Smooth muscle cell (in vitro differentiated cells): Measurements from ENCODE around the gene WDFY2. TPM values are rescaled to one million over a fixed set of nuclear protein-coding genes. Genes with fewer than 3 reads are reported as not detected.

Experiments
- DNase-seq: peaks from one replicate; lab custom pipeline; 2025; ENCODE audit not compliant: unreplicated experiment; lab: John Stamatoyannopoulos, UW
- H2AFZ ChIP-seq: fragments of 200-600 bp; sonication (generic); 2 replicates; pipeline ENCODE4 v1.6.0; 2016; ENCODE audit warnings: antibody characterized with exemption, low read depth, mild to moderate bottlenecking
- H3F3A ChIP-seq: fragments of 200-600 bp; sonication (generic); 2 replicates; pipeline ENCODE4 v1.6.0; 2017; ENCODE audit warnings: antibody characterized with exemption, low read depth
- H3K27ac ChIP-seq: fragments of 200-600 bp; sonication (generic); 2 replicates; pipeline ENCODE4 v1.5.1; 2016; ENCODE audit warnings: low read depth, mild to moderate bottlenecking
- H3K27me3 ChIP-seq: fragments of 200-600 bp; sonication (generic); 2 replicates; pipeline ENCODE4 v1.6.1; 2016; ENCODE audit warnings: low read depth, mild to moderate bottlenecking
- H3K36me3 ChIP-seq: fragments of 200-600 bp; sonication (generic); 2 replicates; pipeline ENCODE4 v1.5.1; 2016; ENCODE audit warnings: low read depth
- H3K4me1 ChIP-seq: fragments of 200-600 bp; sonication (generic); 2 replicates; pipeline ENCODE4 v1.5.1; 2016; ENCODE audit warnings: low read depth
- H3K4me2 ChIP-seq: fragments of 200-600 bp; sonication (generic); 2 replicates; pipeline ENCODE4 v1.6.0; 2016; ENCODE audit warnings: mild to moderate bottlenecking
- H3K4me3 ChIP-seq: fragments of 200-600 bp; sonication (generic); 2 replicates; pipeline ENCODE4 v1.5.1; 2016; ENCODE audit warnings: mild to moderate bottlenecking
- H3K79me2 ChIP-seq: fragments of 200-600 bp; sonication (generic); 2 replicates; pipeline ENCODE4 v1.6.0; 2016; ENCODE audit warnings: low read depth, mild to moderate bottlenecking
- H3K9ac ChIP-seq: fragments of 200-600 bp; sonication (generic); 2 replicates; pipeline ENCODE4 v1.6.0; 2016; ENCODE audit warnings: low read depth
- H3K9me3 ChIP-seq: fragments of 200-600 bp; sonication (generic); replicated peaks from 2 replicates; pipeline ENCODE4 v1.5.1; 2016; ENCODE audit warnings: low read depth
- H4K20me1 ChIP-seq: fragments of 200-600 bp; sonication (generic); 2 replicates; pipeline ENCODE4 v1.6.0; 2016; ENCODE audit warnings: low read depth
- WGBS: methylation state at CpG from one replicate; pipeline ENCODE4 v1.1.7; 2016; ENCODE audit warnings: low lambda C conversion rate; 5-methylcytosine and 5-hydroxymethylcytosine counted together
- polyA plus RNA-seq: library from polyadenylated mRNA; unstranded; fragments of >200 nt; fragmentation: Nextera tagmentation; extraction: Ambion mirVana; gene quantifications from 2 replicates; pipeline ENCODE4 v1.2.1, GENCODE V29; 2016
- total RNA-seq: library from RNA; depleted of rRNA; stranded (reverse); fragments of >200 nt; gene quantifications from 2 replicates; pipeline ENCODE4 v1.2.3, GENCODE V29; 2014
- TF ChIP-seq, protein P1 (sequence below): fragments of 200-600 bp; sonication (generic); IDR thresholded peaks from 2 replicates; pipeline ENCODE4 v1.5.1; 2017; ENCODE audit warnings: borderline replicate concordance, mild to moderate bottlenecking, antibody characterized with exemption; ENCODE audit not compliant: insufficient read depth, poor library complexity, severe bottlenecking

Gene WDFY2
- total and polyA plus RNA-seq, 2 experiments from 2014 or later: 6.6 to 13.7 TPM

DNA sequence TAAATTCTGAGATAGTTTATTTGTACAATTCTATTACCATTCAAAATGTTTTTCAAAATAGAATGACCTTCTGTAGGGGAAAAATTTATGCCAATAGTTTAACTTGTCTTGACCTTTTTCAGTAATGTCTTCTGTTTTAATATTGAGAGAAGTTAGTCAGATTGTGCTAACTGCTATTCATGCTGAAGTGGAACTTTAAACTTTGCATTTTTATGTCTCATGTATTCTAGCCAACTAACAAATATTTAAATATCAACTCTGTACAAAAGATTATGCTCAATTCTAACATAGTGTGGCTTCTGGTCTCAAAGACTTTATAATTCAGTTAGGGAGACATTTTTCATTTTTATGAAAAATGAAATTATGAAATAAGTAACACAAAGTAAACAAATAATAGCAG is 94.2 kb downstream of the WDFY2 start:
- Histone ChIP-seq H3K9me3 (no peaks in the 10 kb centered on the region), H3K4me3 (no peak overlapping the region), H3F3A (no peaks in the 10 kb centered on the region), H3K27me3 (no peaks in the 10 kb centered on the region), H3K36me3 (no peaks in the 10 kb centered on the region), H3K4me2 (no peak overlapping the region), H4K20me1 (no peaks in the 10 kb centered on the region), H3K9ac (no peak overlapping the region), H3K79me2 (peaks cover 6% of the 10 kb centered on the region), H3K4me1 (no peaks in the 10 kb centered on the region), H3K27ac (no peak overlapping the region), H2AFZ (no peak overlapping the region)
- no peak for DNase-seq
- TF ChIP-seq, protein P1, sequence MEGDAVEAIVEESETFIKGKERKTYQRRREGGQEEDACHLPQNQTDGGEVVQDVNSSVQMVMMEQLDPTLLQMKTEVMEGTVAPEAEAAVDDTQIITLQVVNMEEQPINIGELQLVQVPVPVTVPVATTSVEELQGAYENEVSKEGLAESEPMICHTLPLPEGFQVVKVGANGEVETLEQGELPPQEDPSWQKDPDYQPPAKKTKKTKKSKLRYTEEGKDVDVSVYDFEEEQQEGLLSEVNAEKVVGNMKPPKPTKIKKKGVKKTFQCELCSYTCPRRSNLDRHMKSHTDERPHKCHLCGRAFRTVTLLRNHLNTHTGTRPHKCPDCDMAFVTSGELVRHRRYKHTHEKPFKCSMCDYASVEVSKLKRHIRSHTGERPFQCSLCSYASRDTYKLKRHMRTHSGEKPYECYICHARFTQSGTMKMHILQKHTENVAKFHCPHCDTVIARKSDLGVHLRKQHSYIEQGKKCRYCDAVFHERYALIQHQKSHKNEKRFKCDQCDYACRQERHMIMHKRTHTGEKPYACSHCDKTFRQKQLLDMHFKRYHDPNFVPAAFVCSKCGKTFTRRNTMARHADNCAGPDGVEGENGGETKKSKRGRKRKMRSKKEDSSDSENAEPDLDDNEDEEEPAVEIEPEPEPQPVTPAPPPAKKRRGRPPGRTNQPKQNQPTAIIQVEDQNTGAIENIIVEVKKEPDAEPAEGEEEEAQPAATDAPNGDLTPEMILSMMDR: no peak

DNA sequence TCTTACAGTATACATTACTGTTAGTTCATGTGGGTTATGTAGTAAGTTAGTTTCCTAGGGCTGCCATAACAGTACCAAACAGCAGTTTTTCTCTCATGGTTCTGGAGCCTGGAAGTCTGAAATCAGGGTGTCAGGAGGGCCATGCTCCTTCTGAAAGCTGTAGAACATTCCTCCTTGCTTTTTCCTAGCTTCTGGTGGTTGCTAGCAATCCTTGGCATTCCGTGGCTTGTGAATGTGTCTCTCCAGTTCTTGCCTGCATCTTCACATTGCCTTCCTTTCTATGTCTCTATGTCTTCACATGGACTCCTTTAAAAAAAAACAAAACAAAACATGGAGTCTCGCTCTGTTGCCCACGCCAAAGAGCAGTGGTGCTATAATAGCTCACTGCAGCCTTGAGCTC is 95.4 kb downstream of the WDFY2 start:
- Histone ChIP-seq H4K20me1 (no peaks in the 10 kb centered on the region), H2AFZ (no peak overlapping the region), H3F3A (no peaks in the 10 kb centered on the region), H3K27ac (no peak overlapping the region), H3K36me3 (no peaks in the 10 kb centered on the region), H3K4me1 (no peaks in the 10 kb centered on the region), H3K79me2 (no peaks in the 10 kb centered on the region), H3K9me3 (no peaks in the 10 kb centered on the region), H3K9ac (no peak overlapping the region), H3K4me2 (no peak overlapping the region), H3K4me3 (no peak overlapping the region), H3K27me3 (no peaks in the 10 kb centered on the region)
- WGBS: 93% methylated on average over 3 of the region's 3 CpGs
- TF ChIP-seq, protein P1: no peak
- no peak for DNase-seq

DNA sequence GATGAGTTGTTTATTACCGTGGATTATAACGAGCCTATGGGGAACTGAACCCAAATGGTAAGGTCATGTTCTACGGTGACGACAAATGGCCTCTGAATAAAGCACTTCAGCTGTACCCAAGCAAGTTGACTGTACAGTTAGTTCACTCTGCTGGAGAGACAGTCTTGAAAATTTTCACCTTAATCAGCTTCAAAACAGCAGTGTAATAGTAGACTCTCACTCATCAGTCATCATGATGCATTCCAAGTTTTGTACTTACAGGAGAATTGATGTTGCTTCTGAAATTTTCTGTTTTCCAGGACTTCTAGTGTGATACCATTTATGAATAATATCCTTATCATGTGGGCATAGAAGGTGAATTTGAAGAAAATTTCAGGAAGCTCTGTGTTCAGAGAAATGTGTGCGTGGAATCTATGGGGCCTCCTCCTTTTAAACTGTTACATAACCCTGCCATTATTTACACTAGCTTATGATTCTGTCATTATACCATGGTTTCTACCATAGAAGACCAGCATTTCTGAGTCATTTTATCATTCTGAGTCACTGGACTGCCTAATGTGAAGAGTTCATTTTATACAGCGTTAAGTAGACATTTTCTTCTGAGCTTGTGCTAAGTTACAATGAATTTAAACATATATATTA is 96.9 kb downstream of the WDFY2 start:
- Histone ChIP-seq H3K4me3 (no peak overlapping the region), H3K9me3 (no peaks in the 10 kb centered on the region), H2AFZ (no peak overlapping the region), H4K20me1 (no peaks in the 10 kb centered on the region), H3K27me3 (no peaks in the 10 kb centered on the region), H3K4me2 (no peak overlapping the region), H3K79me2 (no peaks in the 10 kb centered on the region), H3K36me3 (no peaks in the 10 kb centered on the region), H3K27ac (peak overlapping the region; percentile 41), H3K4me1 (no peaks in the 10 kb centered on the region), H3K9ac (no peak overlapping the region), H3F3A (no peaks in the 10 kb centered on the region)
- TF ChIP-seq, protein P1: no peak
- DNase-seq: no peak
- WGBS: 73% methylated on average over 6 of the region's 6 CpGs

DNA sequence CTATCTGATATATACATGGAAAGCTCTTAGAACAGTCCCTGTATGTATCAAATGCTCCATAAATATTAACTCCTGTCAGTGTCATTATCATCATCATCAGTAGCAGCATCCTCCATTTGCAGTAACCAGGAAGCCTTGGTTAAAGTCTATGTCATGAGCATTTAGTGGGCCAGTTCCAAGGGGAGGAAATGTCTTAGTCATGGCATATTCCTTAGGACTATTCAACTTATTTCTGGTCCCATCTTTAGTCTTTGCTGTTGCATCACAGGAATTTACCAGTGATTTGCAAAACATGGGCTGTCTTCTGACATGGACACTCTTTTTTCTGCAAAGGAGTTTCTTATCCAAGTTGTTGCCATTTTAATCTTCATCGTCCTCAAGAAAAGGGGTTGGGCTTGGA is 98.4 kb downstream of the WDFY2 start:
- Histone ChIP-seq H3K4me3 (no peak overlapping the region), H3K79me2 (no peaks in the 10 kb centered on the region), H3K9me3 (no peaks in the 10 kb centered on the region), H3K4me2 (no peak overlapping the region), H3F3A (peaks cover 2% of the 10 kb centered on the region), H3K9ac (no peak overlapping the region), H3K27ac (no peak overlapping the region), H2AFZ (no peak overlapping the region), H3K27me3 (no peaks in the 10 kb centered on the region), H4K20me1 (peaks cover 1% of the 10 kb centered on the region), H3K4me1 (no peaks in the 10 kb centered on the region), H3K36me3 (no peaks in the 10 kb centered on the region)
- WGBS: 89% methylated on average over 1 of the region's 1 CpG
- DNase-seq: no peak
- TF ChIP-seq, protein P1: no peak
